WI38 (cell line): Measurements from ENCODE around the gene PSMG2.

Experiments
- H3K4me3 ChIP-seq: 2 replicates; pipeline ENCODE4 v1.5.1; 2011; ENCODE audit warnings: low read depth, mild to moderate bottlenecking, control low read depth, low read length
- TF ChIP-seq, protein P1 (sequence below): IDR thresholded peaks from 2 replicates; pipeline ENCODE4 v1.5.1; 2012; ENCODE audit warnings: low read depth, mild to moderate bottlenecking, control low read depth, low read length

The PSMG2 gene, protein sequence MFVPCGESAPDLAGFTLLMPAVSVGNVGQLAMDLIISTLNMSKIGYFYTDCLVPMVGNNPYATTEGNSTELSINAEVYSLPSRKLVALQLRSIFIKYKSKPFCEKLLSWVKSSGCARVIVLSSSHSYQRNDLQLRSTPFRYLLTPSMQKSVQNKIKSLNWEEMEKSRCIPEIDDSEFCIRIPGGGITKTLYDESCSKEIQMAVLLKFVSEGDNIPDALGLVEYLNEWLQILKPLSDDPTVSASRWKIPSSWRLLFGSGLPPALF

DNA sequence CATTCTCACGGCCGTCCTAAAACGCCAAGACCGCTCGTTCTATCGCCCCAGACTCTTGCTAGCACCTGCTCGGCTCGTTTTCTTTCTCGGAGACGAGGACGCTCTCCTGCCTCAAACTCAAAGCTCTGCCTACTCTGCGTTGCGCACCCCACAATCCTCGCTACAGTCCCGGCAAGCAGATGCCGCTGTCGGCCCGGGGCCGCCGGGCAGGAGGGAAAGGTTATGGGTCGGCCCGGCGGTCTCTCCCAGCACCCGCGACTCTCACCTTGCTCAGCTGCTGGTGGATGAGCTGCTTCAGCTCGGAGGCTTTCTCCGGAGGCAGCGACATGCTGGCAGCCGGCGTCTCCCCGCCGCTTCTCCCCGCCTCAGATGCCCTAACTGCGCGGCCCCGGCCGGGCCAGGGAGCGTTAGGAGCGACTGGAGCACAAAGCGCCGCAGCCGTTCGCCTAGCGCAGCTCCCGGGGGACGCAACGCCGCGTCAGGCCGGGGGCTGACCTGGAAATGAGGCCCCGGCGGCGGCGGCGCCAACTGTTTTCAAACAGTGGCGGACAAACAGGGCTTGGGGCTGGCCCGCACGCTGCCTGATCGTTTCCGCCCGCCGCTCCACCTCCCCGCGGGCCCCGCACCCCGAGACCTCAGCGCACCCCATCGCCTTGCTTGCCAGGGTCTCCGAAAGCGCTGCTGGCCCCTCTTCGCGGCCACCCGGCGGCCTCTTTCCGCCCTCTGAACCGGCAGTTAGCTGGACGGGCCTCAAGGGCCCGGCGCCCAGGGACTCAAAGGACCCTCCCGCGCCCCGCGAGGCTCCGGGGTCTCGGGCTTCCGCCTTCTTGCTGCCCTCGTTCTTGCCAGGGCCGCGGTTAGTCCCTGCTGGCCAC lies at the start of gene PSMG2, which contains the start of gene CEP76:
PSMG2 (plus strand) TSS at position 822 of the 875 bp plus-strand sequence. CDS start 66 bp downstream, outside the sequence.
CEP76 (minus strand) TSS at position 503 of the 875 bp plus-strand sequence; CDS start at position 328, 175 bp downstream.
- peak within 1 kb of the TSS; percentile 93 for H3K4me3 ChIP-seq
- TF ChIP-seq, protein P1, sequence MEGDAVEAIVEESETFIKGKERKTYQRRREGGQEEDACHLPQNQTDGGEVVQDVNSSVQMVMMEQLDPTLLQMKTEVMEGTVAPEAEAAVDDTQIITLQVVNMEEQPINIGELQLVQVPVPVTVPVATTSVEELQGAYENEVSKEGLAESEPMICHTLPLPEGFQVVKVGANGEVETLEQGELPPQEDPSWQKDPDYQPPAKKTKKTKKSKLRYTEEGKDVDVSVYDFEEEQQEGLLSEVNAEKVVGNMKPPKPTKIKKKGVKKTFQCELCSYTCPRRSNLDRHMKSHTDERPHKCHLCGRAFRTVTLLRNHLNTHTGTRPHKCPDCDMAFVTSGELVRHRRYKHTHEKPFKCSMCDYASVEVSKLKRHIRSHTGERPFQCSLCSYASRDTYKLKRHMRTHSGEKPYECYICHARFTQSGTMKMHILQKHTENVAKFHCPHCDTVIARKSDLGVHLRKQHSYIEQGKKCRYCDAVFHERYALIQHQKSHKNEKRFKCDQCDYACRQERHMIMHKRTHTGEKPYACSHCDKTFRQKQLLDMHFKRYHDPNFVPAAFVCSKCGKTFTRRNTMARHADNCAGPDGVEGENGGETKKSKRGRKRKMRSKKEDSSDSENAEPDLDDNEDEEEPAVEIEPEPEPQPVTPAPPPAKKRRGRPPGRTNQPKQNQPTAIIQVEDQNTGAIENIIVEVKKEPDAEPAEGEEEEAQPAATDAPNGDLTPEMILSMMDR: no peak

- TF ChIP-seq, protein P1: no peak
- H3K4me3 ChIP-seq: no peak overlapping the region
These were observed 47.9 kb upstream of the PSMG2 start for GRCh38 chr18:12654971-12655370.

DNA sequence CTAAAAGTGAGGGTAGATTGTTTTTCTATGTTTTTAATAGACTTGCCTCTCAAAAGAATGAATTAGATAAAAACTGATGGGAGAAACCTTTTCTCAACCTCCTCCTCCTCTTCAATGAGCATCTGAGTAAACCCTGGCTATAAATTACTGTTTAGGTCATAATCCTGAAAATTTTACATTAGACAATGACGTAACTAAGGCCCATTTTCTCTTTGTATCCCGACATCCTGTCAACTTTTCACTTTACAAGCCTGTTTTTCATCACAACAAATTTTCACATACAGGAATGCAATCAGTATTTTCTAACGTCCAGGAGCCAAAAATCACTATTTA lies 46.3 kb upstream of the PSMG2 start:
- TF ChIP-seq, protein P1: no peak
- peak overlapping the region; percentile 84 for H3K4me3 ChIP-seq

GRCh38 chr18:12656938-12657683 lies 45.7 kb upstream of the PSMG2 start:
- H3K4me3 ChIP-seq: peak overlapping the region; percentile 84
- TF ChIP-seq, protein P1: no peak

- peak within 1 kb of the TSS; percentile 84 for H3K4me3 ChIP-seq
- TF ChIP-seq, protein P1: no peak
These were observed 45.0 kb upstream of the PSMG2 start, which contains the start of gene SPIRE1 for GRCh38 chr18:12657684-12658425. TSS of gene SPIRE1 (minus strand) at chr18:12658107. CDS start at chr18:12657866, 241 bp downstream.

GRCh38 chr18:12658426-12659138 lies 44.3 kb upstream of the PSMG2 start:
- TF ChIP-seq, protein P1: no peak
- H3K4me3 ChIP-seq: peak overlapping the region; percentile 84
